Dermis blood vessel endothelial cell (primary cell): Measurements from ENCODE around the gene MPPE1. TPM values are rescaled to one million over a fixed set of nuclear protein-coding genes. Genes with fewer than 3 reads are reported as not detected.
"Not testable (repeated sequence)": the region's sequence is repeated elsewhere in the genome, so short reads cannot be mapped to it uniquely, and the experiment has no call there.

ENCODE experiments used
- DNase-seq: peaks from one replicate; pipeline ENCODE4 v3.0.0; 2010
- total RNA-seq: library from RNA; depleted of rRNA; stranded (reverse); fragments of >200 nt; gene quantifications from 2 replicates; pipeline ENCODE4 v1.2.3, GENCODE V29; 2014

The MPPE1 gene
- total RNA-seq, 1 donor from 2014 or later: 14.6 TPM

- DNase-seq: peak; percentile 96
Measured at GRCh38 chr18:11857177-11857887, 50.8 kb downstream of the MPPE1 start.

DNA sequence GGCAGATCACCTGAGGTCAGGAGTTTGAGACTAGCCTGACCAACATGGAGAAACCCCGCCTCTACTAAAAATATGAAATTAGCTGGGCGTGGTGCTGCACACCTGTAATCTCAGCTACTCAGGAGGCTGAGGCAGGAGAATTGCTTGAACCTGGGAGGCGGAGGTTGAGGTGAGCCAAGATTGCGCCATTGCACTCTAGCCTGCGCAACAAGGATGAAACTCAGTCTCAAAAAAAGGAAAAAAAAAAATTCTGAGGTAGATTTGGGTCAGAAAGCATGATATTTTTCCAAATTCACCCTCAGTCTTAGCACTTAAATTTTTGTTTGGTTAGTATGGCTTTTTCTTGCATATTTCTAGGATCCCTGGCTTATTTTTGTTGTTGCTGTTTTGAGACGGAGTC lies 53.6 kb downstream of the MPPE1 start:
- not testable (repeated sequence) for DNase-seq

DNA sequence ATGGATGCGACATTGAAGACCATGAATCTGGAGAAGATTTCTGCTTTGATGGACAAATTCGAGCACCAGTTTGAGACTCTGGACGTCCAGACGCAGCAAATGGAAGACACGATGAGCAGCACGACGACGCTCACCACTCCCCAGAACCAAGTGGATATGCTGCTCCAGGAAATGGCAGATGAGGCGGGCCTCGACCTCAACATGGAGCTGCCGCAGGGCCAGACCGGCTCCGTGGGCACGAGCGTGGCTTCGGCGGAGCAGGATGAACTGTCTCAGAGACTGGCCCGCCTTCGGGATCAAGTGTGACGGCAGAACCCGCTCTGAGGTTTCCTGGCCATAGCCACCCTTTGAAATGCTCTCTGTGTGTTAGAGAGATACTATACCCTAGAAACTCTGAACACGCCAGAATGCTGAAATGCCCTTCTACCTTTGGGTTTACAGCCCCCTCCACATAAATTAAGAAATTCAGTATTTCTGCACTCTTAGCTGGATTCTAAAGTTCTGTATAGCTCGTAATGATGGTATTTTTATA lies 56.2 kb downstream of the MPPE1 start:
- peak; percentile 62 for DNase-seq

- DNase-seq: peak; percentile 98
Measured at GRCh38 chr18:11851146-11851805, 56.8 kb downstream of the MPPE1 start, which contains the start of gene CHMP1B. Gene CHMP1B, plus strand, starts transcription at chr18:11851413. Its CDS starts 99 bp downstream, at chr18:11851512.

DNA sequence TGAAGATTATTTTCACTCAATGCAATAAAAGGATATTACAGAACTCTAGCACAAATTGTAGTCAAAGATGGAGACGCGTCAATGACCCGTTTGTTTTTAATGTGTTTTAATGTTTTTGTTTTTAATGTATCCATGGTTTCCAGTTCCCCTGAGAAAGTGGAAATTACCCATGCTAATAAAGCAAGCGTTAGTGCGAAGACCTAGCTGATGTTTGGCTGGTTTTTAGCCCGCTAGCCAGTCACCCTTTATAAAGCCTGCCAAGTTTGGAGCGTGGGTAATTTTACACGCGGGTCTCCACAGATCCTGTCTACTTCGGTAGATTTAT lies 57.3 kb downstream of the MPPE1 start:
- DNase-seq: peak; percentile 73

DNA sequence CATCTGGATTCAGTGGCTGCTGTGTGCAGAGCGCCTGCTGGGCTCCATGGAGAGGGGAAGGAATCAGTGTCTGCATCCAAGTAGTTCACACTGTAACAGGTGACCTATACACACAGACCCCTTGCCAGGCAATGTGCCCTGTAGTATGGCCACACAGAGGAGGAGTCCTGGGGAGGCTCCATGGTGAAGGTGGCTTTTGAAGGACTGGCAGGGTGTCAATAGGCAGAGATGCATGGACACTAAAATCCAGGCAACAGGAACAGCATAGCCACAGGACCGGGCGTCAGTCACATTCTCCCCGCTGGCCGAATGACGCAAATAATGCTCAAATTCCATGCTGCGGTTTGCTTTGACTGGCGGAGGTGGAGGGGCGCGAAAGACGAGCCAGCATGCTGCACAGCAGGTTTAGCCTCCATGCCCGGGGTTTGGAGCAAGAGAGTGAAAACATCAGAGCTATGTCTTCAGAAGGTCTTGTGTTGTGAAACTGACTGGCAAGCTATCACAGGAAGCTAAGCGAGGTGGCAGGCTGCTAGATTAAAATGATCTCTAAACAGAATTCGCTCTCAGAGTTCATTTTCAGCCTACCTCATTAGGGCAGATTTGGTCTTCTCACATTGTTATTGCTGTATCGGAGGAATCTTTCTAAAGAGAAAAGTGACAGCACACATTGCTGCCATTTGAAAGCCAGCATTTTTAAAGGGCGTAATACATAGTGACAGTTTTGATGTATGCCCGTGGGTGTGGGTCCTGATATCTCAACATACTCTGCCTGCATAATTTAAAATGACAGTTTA lies 58.1 kb downstream of the MPPE1 start:
- peak; percentile 48 for DNase-seq

- no peak for DNase-seq
Measured at GRCh38 chr18:11849279-11849678, 58.8 kb downstream of the MPPE1 start.

DNA sequence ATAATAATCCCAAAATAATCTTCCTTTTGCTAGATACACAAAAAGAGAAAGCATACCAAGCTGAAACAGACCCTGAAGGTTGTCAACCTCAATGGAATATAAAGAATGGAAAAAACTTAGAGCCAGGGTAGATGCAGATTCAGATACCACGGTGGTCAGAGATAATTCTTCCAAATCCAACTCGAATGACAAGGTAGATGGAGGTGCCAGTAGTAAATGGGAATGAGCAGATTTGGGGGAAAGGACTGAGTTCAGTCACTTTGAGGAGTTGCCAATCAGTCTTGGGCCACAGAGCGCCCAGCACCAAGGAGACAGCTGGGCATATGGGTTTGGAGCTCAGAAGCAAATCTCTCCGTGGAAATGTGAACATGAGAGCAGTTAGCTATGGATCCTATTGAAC lies 60.3 kb downstream of the MPPE1 start:
- DNase-seq: no peak

DNA sequence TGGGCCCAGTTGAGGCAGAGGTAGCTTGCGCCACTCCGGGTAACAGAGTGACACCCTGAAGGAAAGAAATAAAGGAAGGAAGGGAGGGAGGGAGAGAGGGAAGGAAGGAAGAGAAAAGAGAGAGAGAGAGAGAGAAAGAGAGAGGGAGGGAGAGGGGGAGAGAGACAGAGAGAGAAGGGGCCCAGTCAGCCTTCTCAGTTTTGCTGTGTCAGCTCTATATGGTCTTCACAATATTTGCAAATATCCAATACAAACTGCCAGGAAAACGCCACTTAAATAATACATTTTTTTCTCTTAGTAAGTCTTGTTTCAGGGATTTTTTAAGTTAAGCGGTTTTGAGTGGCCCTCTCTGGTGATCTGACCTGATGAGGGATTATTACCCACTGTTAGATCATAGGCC lies 62.5 kb downstream of the MPPE1 start:
- DNase-seq: no peak

DNA sequence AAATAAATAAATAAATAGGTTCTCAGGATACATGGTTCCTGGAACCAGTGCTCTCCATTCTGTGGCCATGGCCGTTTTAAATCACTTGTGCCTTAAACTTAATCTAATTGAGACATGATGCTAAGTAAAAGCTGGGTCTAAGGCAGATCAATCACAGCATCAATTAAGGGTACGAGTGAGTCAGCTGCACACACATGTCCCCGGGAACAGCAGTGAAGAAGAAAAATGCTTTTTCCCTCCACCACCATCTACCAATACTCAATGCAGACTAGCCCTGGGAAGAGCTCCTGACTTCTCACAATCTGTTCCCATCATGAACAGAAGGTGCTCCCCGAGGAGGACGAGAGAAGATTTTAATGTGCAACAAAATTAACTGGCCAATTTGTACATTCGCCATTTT lies 63.7 kb downstream of the MPPE1 start:
- DNase-seq: no peak

DNA sequence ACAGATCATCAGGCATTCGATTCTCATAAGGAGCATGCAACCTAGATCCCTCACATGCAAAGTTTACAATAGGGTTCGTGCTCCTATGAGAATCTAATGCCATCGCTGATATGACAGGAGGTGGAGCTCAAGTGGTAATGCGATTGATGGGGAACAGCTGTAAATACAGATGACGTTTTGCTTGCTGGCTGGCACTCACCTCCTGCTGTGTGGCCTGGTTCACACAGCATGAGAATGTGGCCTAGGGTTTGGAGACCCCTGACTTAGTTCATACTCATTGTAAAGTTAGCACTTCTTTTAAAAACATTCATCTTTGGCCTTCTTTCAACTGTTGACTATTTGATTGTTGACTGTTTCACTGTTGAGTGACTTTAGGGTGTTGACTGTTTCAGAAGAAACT lies 65.6 kb downstream of the MPPE1 start:
- no peak for DNase-seq

GRCh38 chr18:11840493-11840892 lies 67.6 kb downstream of the MPPE1 start:
- DNase-seq: no peak

DNA sequence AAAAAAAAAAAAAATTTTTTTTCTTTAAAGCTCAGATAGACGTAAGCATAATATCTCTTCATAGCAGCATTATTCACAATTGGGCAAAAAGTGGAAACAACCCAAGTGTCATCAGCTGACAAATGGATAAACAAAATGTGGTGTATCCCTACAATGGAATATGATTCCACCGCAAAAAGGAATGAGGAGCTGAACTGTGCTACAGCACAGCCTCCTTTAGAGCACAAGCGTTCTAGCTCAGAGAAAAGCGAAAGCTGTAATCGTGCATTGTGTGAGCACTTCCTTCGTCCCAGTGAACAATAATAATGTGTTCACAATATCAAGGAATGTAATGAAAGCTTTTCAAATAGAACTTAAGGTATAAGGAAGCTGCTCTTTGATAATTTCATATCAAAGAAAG lies 68.6 kb downstream of the MPPE1 start:
- DNase-seq: no peak

GRCh38 chr18:11834772-11835171 lies 73.3 kb downstream of the MPPE1 start:
- DNase-seq: no peak

Other genes starting within 250 kb of the MPPE1 start
- gene GNAL, start 219.1 kb downstream of the MPPE1 start, total RNA-seq: 0.51 and 0.68 TPM in 2 replicates
- 71.8 and 89.3 TPM in 2 replicates for gene CHMP1B, start 56.9 kb downstream of the MPPE1 start, total RNA-seq
- 7.5 and 14.6 TPM in 2 replicates for gene IMPA2, start 73.2 kb upstream of the MPPE1 start, total RNA-seq
- not detected in 2 replicates for gene ANKRD62, start 185.5 kb upstream of the MPPE1 start, total RNA-seq